Measurements from ENCODE around the gene SPATA17. TPM values are rescaled to one million over a fixed set of nuclear protein-coding genes. Genes with fewer than 3 reads are reported as not detected.

SPATA17 gene
- total RNA-seq, 2 donors from 2014 or later = 0.48 to 0.51 TPM

- DNase-seq (ENCODE audit: low spot score) = no peak
- intact Hi-C loops (cut with DNase I) = no loop called here
Measured at GRCh38 chr1:217895841-217896240, 264.7 kb downstream of the SPATA17 start.

GRCh38 chr1:217896490-217896889 lies 265.3 kb downstream of the SPATA17 start:
- intact Hi-C loops (cut with DNase I) = no loop called here
- DNase-seq (ENCODE audit: low spot score) = no peak

GRCh38 chr1:217897100-217897499 lies 266.0 kb downstream of the SPATA17 start:
- intact Hi-C loops (cut with DNase I) = no loop called here
- no peak for DNase-seq (ENCODE audit: low spot score)

GRCh38 chr1:217899614-217900013 lies 268.5 kb downstream of the SPATA17 start:
- intact Hi-C loops (cut with DNase I) = no loop called here
- DNase-seq (ENCODE audit: low spot score) = no peak

- intact Hi-C loops (cut with DNase I) = no loop called here
- no peak for DNase-seq (ENCODE audit: low spot score)
Measured at GRCh38 chr1:217907504-217907903, 276.4 kb downstream of the SPATA17 start.

- intact Hi-C loops (cut with DNase I) = no loop called here
- DNase-seq (ENCODE audit: low spot score) = no peak
Measured at GRCh38 chr1:217910203-217910602, 279.1 kb downstream of the SPATA17 start.

- intact Hi-C loops (cut with DNase I) = no loop called here
- no peak for DNase-seq (ENCODE audit: low spot score)
Measured at GRCh38 chr1:217910791-217911320, 279.7 kb downstream of the SPATA17 start.

GRCh38 chr1:217911908-217912307 lies 280.8 kb downstream of the SPATA17 start:
- intact Hi-C loops (cut with DNase I) = no loop called here
- DNase-seq (ENCODE audit: low spot score) = no peak

- DNase-seq (ENCODE audit: low spot score) = no peak
Measured at GRCh38 chr1:217917281-217917887, 286.2 kb downstream of the SPATA17 start.

GRCh38 chr1:217919683-217920388 lies 288.7 kb downstream of the SPATA17 start:
- DNase-seq (ENCODE audit: low spot score) = no peak
- intact Hi-C loops (cut with DNase I) = no loop called here

More at GRCh38 chr1:217917281-217917887, 286.2 kb downstream of the SPATA17 start:
- intact Hi-C loops (cut with DNase I) = no loop called here

Other genes starting within 250 kb of the SPATA17 start
- 10 to 100 TPM; 15.0 to 17.2 TPM for gene GPATCH2, start 254 bp upstream of the SPATA17 start, total RNA-seq

Data from posterior vena cava (tissue), 2 donors.